IMR-90 (cell line): Measurements from ENCODE around the gene PHLPP2. TPM values are rescaled to one million over a fixed set of nuclear protein-coding genes. Genes with fewer than 3 reads are reported as not detected.

Experiments
- ATAC-seq: fragments of 200-7000 bp; cut with Tn5 transposase; 2 replicates; pipeline ENCODE4 v1.9.1; 2020; ENCODE audit warnings: low read depth, mild to moderate bottlenecking, moderate library complexity
- BruUV-seq: library from RNA; stranded (reverse); fragments of 400-500 nt; replicated peaks from 2 replicates; lab custom pipeline; 2021; lab: Mats Ljungman, UMichigan
- CTCF ChIA-PET: fragments of 300-600 bp; formaldehyde crosslinking; extraction: SDS; loops from one replicate; lab custom pipeline; 2021; ENCODE audit warnings: antibody characterized with exemption; lab: Yijun Ruan, JAX
- POLR2A ChIA-PET: fragments of 300-600 bp; sonication (Branson Sonifier 250); formaldehyde crosslinking; loops from one replicate; lab custom pipeline; 2022; ENCODE audit warnings: antibody characterized with exemption; ENCODE audit not compliant: unreplicated experiment; lab: Charles Lee
- DNase-seq: peaks from one replicate; pipeline ENCODE4 v3.0.0; 2013
- H2AFZ ChIP-seq: replicated peaks from 2 replicates; pipeline ENCODE3; 2013; ENCODE audit warnings: low read length, mild to moderate bottlenecking; ENCODE audit not compliant: poor library complexity
- H2AK5ac ChIP-seq: 2 replicates; pipeline ENCODE4 v1.6.1; 2013; ENCODE audit warnings: low read depth, low read length, inconsistent platforms
- H2AK9ac ChIP-seq: replicated peaks from 2 replicates; pipeline ENCODE3; 2013; ENCODE audit warnings: mild to moderate bottlenecking, low read depth, low read length, moderate library complexity; ENCODE audit not compliant: poor library complexity
- H2BK120ac ChIP-seq: 2 replicates; pipeline ENCODE4 v1.6.1; 2013; ENCODE audit warnings: low read depth, low read length, inconsistent platforms
- H2BK15ac ChIP-seq: 3 replicates; pipeline ENCODE4 v1.6.1; 2013; ENCODE audit warnings: low read depth, low read length, inconsistent platforms
- H2BK20ac ChIP-seq: 2 replicates; pipeline ENCODE4 v1.6.1; 2013; ENCODE audit warnings: low read depth, mild to moderate bottlenecking, inconsistent platforms, low read length, moderate library complexity
- H2BK5ac ChIP-seq: 2 replicates; pipeline ENCODE4 v1.6.1; 2013; ENCODE audit warnings: mild to moderate bottlenecking, low read depth, low read length, inconsistent platforms; ENCODE audit not compliant: poor library complexity, severe bottlenecking
- H3K14ac ChIP-seq: replicated peaks from 2 replicates; pipeline ENCODE4 v1.6.1; 2013; ENCODE audit warnings: low read depth, low read length, inconsistent platforms
- H3K18ac ChIP-seq: 2 replicates; pipeline ENCODE4 v1.6.1; 2013; ENCODE audit warnings: low read depth, low read length, control low read depth
- H3K23ac ChIP-seq: 2 replicates; pipeline ENCODE4 v1.6.1; 2013; ENCODE audit warnings: low read depth, low read length, inconsistent platforms
- H3K27ac ChIP-seq: 2 replicates; pipeline ENCODE4 v1.5.1; 2013; ENCODE audit warnings: mild to moderate bottlenecking, control low read depth, low read length; ENCODE audit not compliant: insufficient read depth
- H3K27me3 ChIP-seq: 2 replicates; pipeline ENCODE4 v1.6.1; 2013; ENCODE audit warnings: low read length; ENCODE audit not compliant: control insufficient read depth, insufficient read depth
- H3K36me3 ChIP-seq: 2 replicates; pipeline ENCODE4 v1.6.1; 2013; ENCODE audit warnings: low read length, mixed read lengths; ENCODE audit not compliant: control insufficient read depth, insufficient read depth
- H3K4ac ChIP-seq: 2 replicates; pipeline ENCODE4 v1.6.1; 2013; ENCODE audit warnings: low read depth, low read length, inconsistent platforms
- H3K4me1 ChIP-seq: 2 replicates; pipeline ENCODE4 v1.6.1; 2013; ENCODE audit warnings: low read length, mixed read lengths; ENCODE audit not compliant: control insufficient read depth, insufficient read depth
- H3K4me2 ChIP-seq: 2 replicates; pipeline ENCODE4 v1.6.1; 2013; ENCODE audit warnings: low read depth, mild to moderate bottlenecking, control low read depth, low read length, moderate library complexity
- H3K4me3 ChIP-seq: 2 replicates; pipeline ENCODE4 v1.5.1; 2013; ENCODE audit warnings: low read depth, mild to moderate bottlenecking, control low read depth, low read length, moderate library complexity; ENCODE audit not compliant: insufficient read depth
- H3K56ac ChIP-seq: 2 replicates; pipeline ENCODE4 v1.6.1; 2013; ENCODE audit warnings: low read length, inconsistent platforms; ENCODE audit not compliant: insufficient read depth; ENCODE audit errors: extremely low read depth
- H3K79me1 ChIP-seq, 2 experiments: 2 replicates each; pipeline ENCODE4 v1.6.1; 2013; ENCODE audit warnings: low read length in 2 of 2, inconsistent platforms in 1 of 2, low read depth in 1 of 2
- H3K9ac ChIP-seq: 2 replicates; pipeline ENCODE4 v1.6.1; 2013; ENCODE audit warnings: low read depth, low read length, control low read depth
- H3K9me1 ChIP-seq: 2 replicates; pipeline ENCODE4 v1.6.1; 2013; ENCODE audit warnings: low read length, inconsistent platforms; ENCODE audit not compliant: insufficient read depth
- H3K9me3 ChIP-seq: 2 replicates; pipeline ENCODE4 v1.6.1; 2013; ENCODE audit warnings: low read length; ENCODE audit not compliant: control insufficient read depth, insufficient read depth
- H4K20me1 ChIP-seq: 2 replicates; pipeline ENCODE4 v1.6.1; 2013; ENCODE audit warnings: low read length, inconsistent platforms; ENCODE audit not compliant: insufficient read depth
- H4K5ac ChIP-seq: 2 replicates; pipeline ENCODE4 v1.6.1; 2013; ENCODE audit warnings: mild to moderate bottlenecking, low read depth, low read length, control low read depth
- H4K8ac ChIP-seq, 2 experiments: 2 replicates each; pipeline ENCODE4 v1.6.1; 2013; ENCODE audit warnings: low read depth in 2 of 2, low read length in 2 of 2, control low read depth in 1 of 2, inconsistent platforms in 1 of 2
- H4K91ac ChIP-seq: 2 replicates; pipeline ENCODE4 v1.6.1; 2013; ENCODE audit warnings: low read depth, low read length, inconsistent platforms; ENCODE audit not compliant: insufficient read depth
- BHLHE40 ChIP-seq: fragments of 150-350 bp; IDR thresholded peaks from 2 replicates; pipeline ENCODE4 v1.6.1; 2016; ENCODE audit warnings: mild to moderate bottlenecking, low read depth, low read length
- CEBPB ChIP-seq: IDR thresholded peaks from 2 replicates; pipeline ENCODE4 v1.6.1; 2012; ENCODE audit warnings: low read depth, low read length, improper control_type of control experiment
- CHD1 ChIP-seq: IDR thresholded peaks from 2 replicates; pipeline ENCODE4 v1.6.1; 2012; ENCODE audit warnings: low read depth, low read length, improper control_type of control experiment
- CTCF ChIP-seq: conservative IDR thresholded peaks from 2 replicates; pipeline ENCODE4 v1.5.1; 2012; ENCODE audit warnings: mild to moderate bottlenecking, low read depth, low read length, improper control_type of control experiment
- FOS ChIP-seq: fragments of 150-350 bp; IDR thresholded peaks from 2 replicates; pipeline ENCODE4 v1.6.1; 2016; ENCODE audit warnings: low read depth, low read length
- MAFK ChIP-seq: IDR thresholded peaks from 2 replicates; pipeline ENCODE4 v1.6.1; 2012; ENCODE audit warnings: low read depth, low read length, improper control_type of control experiment
- MAZ ChIP-seq: IDR thresholded peaks from 2 replicates; pipeline ENCODE4 v1.6.1; 2012; ENCODE audit warnings: low read depth, mild to moderate bottlenecking, low read length, improper control_type of control experiment, moderate library complexity, borderline replicate concordance
- MXI1 ChIP-seq: IDR thresholded peaks from 2 replicates; pipeline ENCODE4 v1.6.1; 2012; ENCODE audit warnings: low read depth, mild to moderate bottlenecking, low read length, moderate library complexity, borderline replicate concordance
- NFE2L2 ChIP-seq: fragments of 150-350 bp; IDR thresholded peaks from 2 replicates; pipeline ENCODE4 v1.6.1; 2016; ENCODE audit warnings: low read depth, mild to moderate bottlenecking, low read length
- POLR2A ChIP-seq: IDR thresholded peaks from 2 replicates; pipeline ENCODE4 v1.6.1; 2012; ENCODE audit warnings: mild to moderate bottlenecking, low read depth, low read length
- RAD21 ChIP-seq: IDR thresholded peaks from 2 replicates; pipeline ENCODE4 v1.6.1; 2012; ENCODE audit warnings: low read length, improper control_type of control experiment
- RCOR1 ChIP-seq: IDR thresholded peaks from 2 replicates; pipeline ENCODE4 v1.6.1; 2012; ENCODE audit warnings: mild to moderate bottlenecking, low read length, improper control_type of control experiment; ENCODE audit not compliant: insufficient replicate concordance
- RFX5 ChIP-seq: IDR thresholded peaks from 2 replicates; pipeline ENCODE4 v1.8.0; 2012; ENCODE audit warnings: low read depth, mild to moderate bottlenecking, low read length, moderate library complexity
- WGBS, 2 experiments: methylation state at CpG; one replicate each; pipeline versions ENCODE4 v1.1.5 to v1.1.7; 2013; ENCODE audit warnings: missing lambda C conversion rate in 2 of 2; ENCODE audit not compliant: insufficient read length in 1 of 2; ENCODE audit errors: extremely low coverage in 2 of 2; 5-methylcytosine and 5-hydroxymethylcytosine counted together
- dilution Hi-C: fragments of 300-500 bp; cut with HindIII; formaldehyde crosslinking; loops from one replicate; pipeline ENCODE4 v1.14.3; 2018; ENCODE audit warnings: low sequenced_read_pairs; ENCODE audit not compliant: unreplicated experiment
- in situ Hi-C: fragments of 300-500 bp; cut with MboI; formaldehyde crosslinking; loops from 3 replicates; pipeline ENCODE4 v1.14.3; 2019; ENCODE audit warnings: low sequenced_read_pairs, inconsistent platforms, mixed read lengths
- intact Hi-C: fragments of 100-400 bp; cut with micrococcal nuclease; formaldehyde crosslinking; loops from 2 replicates; pipeline ENCODE4 v1.10.0; 2022
- polyA plus RNA-seq, 3 experiments: library from polyadenylated mRNA; depleted of rRNA; stranded (reverse); fragments of >200 nt; gene quantifications; 2 replicates each; pipeline ENCODE4 v1.2.3, GENCODE V29; 2012; ENCODE audit warnings: low replicate concordance in 1 of 3
- total RNA-seq: library from RNA; depleted of rRNA; stranded (reverse); fragments of >200 nt; gene quantifications from 2 replicates; pipeline ENCODE4 v1.2.3, GENCODE V29; 2012
- TF ChIP-seq, protein P1 (sequence below): fragments of 150-350 bp; IDR thresholded peaks from 2 replicates; pipeline ENCODE4 v1.6.1; 2017; ENCODE audit warnings: mild to moderate bottlenecking, antibody characterized with exemption, low read length, low read depth
- TF ChIP-seq, protein P2 (sequence below): fragments of 150-350 bp; IDR thresholded peaks from 2 replicates; pipeline ENCODE4 v1.6.1; 2016; ENCODE audit warnings: low read depth, mild to moderate bottlenecking, low read length, moderate library complexity, borderline replicate concordance

Gene PHLPP2
- total and polyA plus RNA-seq, 2 of the 4 experiments (the other 2 are of a cell fraction) = 6.8 to 10.2 TPM

GRCh38 chr16:71727551-71728324 lies 3.2 kb upstream of the PHLPP2 start:
- no peak for DNase-seq
- H4K20me1 ChIP-seq = peaks cover 3% of the 10 kb centered on the region
- no peak overlapping the region for H3K4me3 ChIP-seq
- H3K9ac ChIP-seq = no peak overlapping the region
- H2BK15ac ChIP-seq = no peak overlapping the region
- 100% methylated on average over 1 of the region's 8 CpGs; no CpG with 5 or more reads in 1 of the 2 experiments for WGBS, 2 experiments
- H4K91ac ChIP-seq = no peak overlapping the region
- no peak overlapping the region for H3K4me2 ChIP-seq
- H3K23ac ChIP-seq = no peak overlapping the region
- no peak overlapping the region for H2AFZ ChIP-seq
- H3K9me1 ChIP-seq = no peaks in the 10 kb centered on the region; the same call in 1 of the 2 replicates
- no peaks in the 10 kb centered on the region for H3K9me3 ChIP-seq
- H2AK9ac ChIP-seq = no peak overlapping the region
- intact Hi-C loops (no loop called here), dilution Hi-C loops (no loop called here), in situ Hi-C loops (no loop called here)
- no peaks in the 10 kb centered on the region for H3K27me3 ChIP-seq
- H4K8ac ChIP-seq = no peak overlapping the region
- no peak overlapping the region for H3K18ac ChIP-seq
- no peak overlapping the region for H2BK20ac ChIP-seq
- H3K4ac ChIP-seq = no peak overlapping the region
- ChIA-PET CTCF (no interaction called here), POLR2A (no interaction called here)
- H2BK120ac ChIP-seq = no peak overlapping the region
- BruUV-seq = no TSS peak
- ATAC-seq = no peak
- no peak overlapping the region for H3K14ac ChIP-seq
- H4K5ac ChIP-seq = no peak overlapping the region
- peaks cover 8% of the 10 kb centered on the region for H3K36me3 ChIP-seq
- no peak overlapping the region for H3K56ac ChIP-seq
- no peak overlapping the region for H3K27ac ChIP-seq
- no peak overlapping the region for H2AK5ac ChIP-seq
- H3K79me1 ChIP-seq = peaks cover 0 to 5% of the 10 kb centered on the region in 2 experiments; a peak in 3 of 4 replicates
- H3K4me1 ChIP-seq = peaks cover 3% of the 10 kb centered on the region; the same call in 1 of the 2 replicates
- H2BK5ac ChIP-seq = no peak overlapping the region
- TF ChIP-seq, protein P1, sequence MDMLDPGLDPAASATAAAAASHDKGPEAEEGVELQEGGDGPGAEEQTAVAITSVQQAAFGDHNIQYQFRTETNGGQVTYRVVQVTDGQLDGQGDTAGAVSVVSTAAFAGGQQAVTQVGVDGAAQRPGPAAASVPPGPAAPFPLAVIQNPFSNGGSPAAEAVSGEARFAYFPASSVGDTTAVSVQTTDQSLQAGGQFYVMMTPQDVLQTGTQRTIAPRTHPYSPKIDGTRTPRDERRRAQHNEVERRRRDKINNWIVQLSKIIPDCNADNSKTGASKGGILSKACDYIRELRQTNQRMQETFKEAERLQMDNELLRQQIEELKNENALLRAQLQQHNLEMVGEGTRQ = no peak
- TF ChIP-seq, protein P2, sequence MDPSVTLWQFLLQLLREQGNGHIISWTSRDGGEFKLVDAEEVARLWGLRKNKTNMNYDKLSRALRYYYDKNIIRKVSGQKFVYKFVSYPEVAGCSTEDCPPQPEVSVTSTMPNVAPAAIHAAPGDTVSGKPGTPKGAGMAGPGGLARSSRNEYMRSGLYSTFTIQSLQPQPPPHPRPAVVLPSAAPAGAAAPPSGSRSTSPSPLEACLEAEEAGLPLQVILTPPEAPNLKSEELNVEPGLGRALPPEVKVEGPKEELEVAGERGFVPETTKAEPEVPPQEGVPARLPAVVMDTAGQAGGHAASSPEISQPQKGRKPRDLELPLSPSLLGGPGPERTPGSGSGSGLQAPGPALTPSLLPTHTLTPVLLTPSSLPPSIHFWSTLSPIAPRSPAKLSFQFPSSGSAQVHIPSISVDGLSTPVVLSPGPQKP = no peak
- TF ChIP-seq MXI1 (no peak), POLR2A (no peak), MAFK (no peak), BHLHE40 (no peak), CEBPB (no peak), FOS (no peak), CHD1 (no peak), NFE2L2 (no peak), RFX5 (no peak), CTCF (no peak), RCOR1 (no peak), RAD21 (no peak), MAZ (no peak)
